Measurements from ENCODE around the gene NPTN. TPM values are rescaled to one million over a fixed set of nuclear protein-coding genes. Genes with fewer than 3 reads are reported as not detected.
A peak's percentile ranks its signal among the peaks of the same experiment; 100 is the strongest.

Gene NPTN
- total RNA-seq, 2 donors from 2014 or later, result 85.4 to 110 TPM

- WGBS, 2 experiments (ENCODE audit: insufficient coverage in 1 of 2, insufficient read length in 1 of 2), result 46 to 60% methylated on average over 1 to 3 of the region's 3 CpGs
- TF ChIP-seq CTCF (conservative IDR thresholded peaks at IDR 0.05), result no peak
- H3K27me3 Mint-ChIP-seq (ENCODE audit: insufficient read depth), result no peaks in the 10 kb centered on the region
- Histone ChIP-seq H3K4me3 (ENCODE audit: low read length) (no peak overlapping the region), H3K27ac (ENCODE audit: low read depth, low read length) (no peak overlapping the region), H3K27me3 (ENCODE audit: control insufficient read depth, insufficient read depth, low read length, poor library complexity, severe bottlenecking) (no peaks in the 10 kb centered on the region), H3K36me3 (ENCODE audit: control insufficient read depth, insufficient read depth, low read length) (no peaks in the 10 kb centered on the region), H3K9me3 (ENCODE audit: control insufficient read depth, low read length) (no peaks in the 10 kb centered on the region), H3K9ac (ENCODE audit: extremely low read depth, low read length, poor library complexity, severe bottlenecking) (no peak overlapping the region), H3K4me1 (ENCODE audit: control insufficient read depth, insufficient read depth, low read length) (peaks cover 4% of the 10 kb centered on the region)
- peaks cover 5% of the 10 kb centered on the region for H3K9me3 Mint-ChIP-seq
- H3K36me3 Mint-ChIP-seq (ENCODE audit: low read depth), result no peaks in the 10 kb centered on the region
- no peak overlapping the region for H3K4me3 Mint-ChIP-seq
- H3K27ac Mint-ChIP-seq, result no peak overlapping the region
- H3K4me1 Mint-ChIP-seq, result peaks cover 26% of the 10 kb centered on the region
- peak; percentile 79 for DNase-seq
These were observed 114.9 kb downstream of the NPTN start for GRCh38 chr15:73518180-73518862.

GRCh38 chr15:73517566-73517965 is 115.6 kb downstream of the NPTN start:
- Histone ChIP-seq H3K27ac (ENCODE audit: low read depth, low read length) (no peak overlapping the region), H3K36me3 (ENCODE audit: control insufficient read depth, insufficient read depth, low read length) (no peaks in the 10 kb centered on the region), H3K4me3 (ENCODE audit: low read length) (no peak overlapping the region), H3K9ac (ENCODE audit: extremely low read depth, low read length, poor library complexity, severe bottlenecking) (no peak overlapping the region), H3K9me3 (ENCODE audit: control insufficient read depth, low read length) (no peaks in the 10 kb centered on the region), H3K27me3 (ENCODE audit: control insufficient read depth, insufficient read depth, low read length, poor library complexity, severe bottlenecking) (no peaks in the 10 kb centered on the region), H3K4me1 (ENCODE audit: control insufficient read depth, insufficient read depth, low read length) (peaks cover 4% of the 10 kb centered on the region)
- Mint-ChIP-seq H3K27me3 (ENCODE audit: insufficient read depth) (no peaks in the 10 kb centered on the region), H3K27ac (no peak overlapping the region), H3K9me3 (peaks cover 5% of the 10 kb centered on the region), H3K36me3 (ENCODE audit: low read depth) (no peaks in the 10 kb centered on the region), H3K4me1 (peaks cover 26% of the 10 kb centered on the region), H3K4me3 (no peak overlapping the region)
- 83 to 100% methylated on average over 1 to 2 of the region's 2 CpGs for WGBS, 2 experiments (ENCODE audit: insufficient coverage in 1 of 2, insufficient read length in 1 of 2)
- TF ChIP-seq CTCF (conservative IDR thresholded peaks at IDR 0.05), result no peak
- DNase-seq, result peak; percentile 48

GRCh38 chr15:73515527-73515926 is 117.7 kb downstream of the NPTN start:
- Mint-ChIP-seq H3K27ac (no peak overlapping the region), H3K4me1 (peaks cover 26% of the 10 kb centered on the region), H3K9me3 (peaks cover 5% of the 10 kb centered on the region), H3K27me3 (ENCODE audit: insufficient read depth) (no peaks in the 10 kb centered on the region), H3K4me3 (no peak overlapping the region), H3K36me3 (ENCODE audit: low read depth) (no peaks in the 10 kb centered on the region)
- no peak for TF ChIP-seq CTCF (conservative IDR thresholded peaks at IDR 0.05)
- Histone ChIP-seq H3K4me1 (ENCODE audit: control insufficient read depth, insufficient read depth, low read length) (peaks cover 4% of the 10 kb centered on the region), H3K4me3 (ENCODE audit: low read length) (no peak overlapping the region), H3K9ac (ENCODE audit: extremely low read depth, low read length, poor library complexity, severe bottlenecking) (no peak overlapping the region), H3K9me3 (ENCODE audit: control insufficient read depth, low read length) (no peaks in the 10 kb centered on the region), H3K27me3 (ENCODE audit: control insufficient read depth, insufficient read depth, low read length, poor library complexity, severe bottlenecking) (no peaks in the 10 kb centered on the region), H3K27ac (ENCODE audit: low read depth, low read length) (no peak overlapping the region), H3K36me3 (ENCODE audit: control insufficient read depth, insufficient read depth, low read length) (no peaks in the 10 kb centered on the region)
- DNase-seq, result no peak
- 100% methylated on average over 1 of the region's 1 CpG; no CpG with 5 or more reads in 1 of the 2 experiments for WGBS, 2 experiments (ENCODE audit: insufficient coverage in 1 of 2, insufficient read length in 1 of 2)

Other genes starting within 250 kb of the NPTN start
- not detected for gene REC114, start 190.2 kb downstream of the NPTN start, total RNA-seq
- gene CD276, start 51.0 kb upstream of the NPTN start, total RNA-seq, result 100 to 1,000 TPM; 122 to 133 TPM
- gene INSYN1, start 120.0 kb upstream of the NPTN start, total RNA-seq, result under 1 TPM; 0.33 to 0.55 TPM
- not detected for gene TBC1D21, start 240.2 kb upstream of the NPTN start, total RNA-seq

Data from endodermal cell (in vitro differentiated cells).